Daoy (cell line): Measurements from ENCODE around the gene SRPK2. TPM values are rescaled to one million over a fixed set of nuclear protein-coding genes. Genes with fewer than 3 reads are reported as not detected.
A peak's percentile ranks its signal among the peaks of the same experiment; 100 is the strongest.
"Not testable (repeated sequence)": the region's sequence is repeated elsewhere in the genome, so short reads cannot be mapped to it uniquely, and the experiment has no call there.

Source experiments
- DNase-seq: peaks from one replicate; pipeline ENCODE4 v3.0.0-alpha.2; 2015; ENCODE audit warnings: low read depth
- total RNA-seq: library from RNA; depleted of rRNA; stranded (reverse); fragments of >200 nt; shearing (Covaris generic); gene quantifications from 2 replicates; pipeline ENCODE4 v1.2.3, GENCODE V29; 2014

Gene SRPK2
- total RNA-seq, 1 experiment from 2014 or later = 43.6 TPM

DNA sequence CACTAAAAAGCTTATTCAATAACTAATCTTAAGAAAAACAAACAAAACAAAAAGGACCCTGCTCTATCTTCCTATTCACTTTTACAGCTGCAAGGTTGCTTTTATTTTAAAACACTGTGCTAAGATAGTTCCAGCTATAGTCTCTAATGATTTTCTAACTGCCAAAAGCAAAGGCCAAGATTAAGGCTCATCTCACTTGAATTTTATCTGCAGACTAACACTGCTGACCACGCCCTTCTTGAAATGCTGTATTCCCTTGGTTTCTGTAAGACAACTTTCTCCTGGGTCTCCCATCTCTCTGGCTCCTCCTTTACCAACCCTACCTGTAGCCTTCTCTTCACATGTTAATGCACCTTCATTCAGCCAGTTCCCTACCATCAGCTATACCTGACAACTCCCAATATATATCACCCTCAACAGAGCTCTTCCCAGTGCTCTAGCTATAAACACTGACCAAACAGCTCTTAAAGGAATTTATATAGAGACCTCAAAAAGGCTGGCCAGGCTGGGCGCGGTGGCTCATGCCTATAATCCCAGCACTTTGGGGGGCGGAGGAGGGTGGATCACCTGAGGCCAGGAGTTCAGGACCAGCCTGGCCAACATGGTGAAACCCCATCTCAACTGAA lies 11.7 kb downstream of the SRPK2 start:
- DNase-seq = no peak

- no peak for DNase-seq
Measured at GRCh38 chr7:105369944-105370343, 18.8 kb downstream of the SRPK2 start.

DNA sequence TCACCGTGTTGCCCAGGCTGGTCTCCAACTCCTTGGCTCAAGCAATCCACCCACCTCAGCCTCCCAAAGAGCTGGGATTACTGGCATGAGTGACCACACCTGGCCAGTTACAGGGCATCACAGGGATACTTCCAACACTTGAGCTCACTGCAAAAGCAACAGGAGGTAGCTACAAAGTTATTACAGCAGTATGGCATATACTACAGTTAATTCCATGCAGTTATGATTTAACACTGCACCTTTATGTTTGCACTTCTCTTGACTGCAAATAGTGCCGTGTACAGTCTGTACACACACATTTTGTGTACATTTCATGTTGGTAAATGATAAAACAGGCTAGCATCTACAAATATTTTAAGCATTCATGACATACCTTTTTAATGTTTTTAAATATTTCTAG lies 21.3 kb downstream of the SRPK2 start:
- DNase-seq = no peak

DNA sequence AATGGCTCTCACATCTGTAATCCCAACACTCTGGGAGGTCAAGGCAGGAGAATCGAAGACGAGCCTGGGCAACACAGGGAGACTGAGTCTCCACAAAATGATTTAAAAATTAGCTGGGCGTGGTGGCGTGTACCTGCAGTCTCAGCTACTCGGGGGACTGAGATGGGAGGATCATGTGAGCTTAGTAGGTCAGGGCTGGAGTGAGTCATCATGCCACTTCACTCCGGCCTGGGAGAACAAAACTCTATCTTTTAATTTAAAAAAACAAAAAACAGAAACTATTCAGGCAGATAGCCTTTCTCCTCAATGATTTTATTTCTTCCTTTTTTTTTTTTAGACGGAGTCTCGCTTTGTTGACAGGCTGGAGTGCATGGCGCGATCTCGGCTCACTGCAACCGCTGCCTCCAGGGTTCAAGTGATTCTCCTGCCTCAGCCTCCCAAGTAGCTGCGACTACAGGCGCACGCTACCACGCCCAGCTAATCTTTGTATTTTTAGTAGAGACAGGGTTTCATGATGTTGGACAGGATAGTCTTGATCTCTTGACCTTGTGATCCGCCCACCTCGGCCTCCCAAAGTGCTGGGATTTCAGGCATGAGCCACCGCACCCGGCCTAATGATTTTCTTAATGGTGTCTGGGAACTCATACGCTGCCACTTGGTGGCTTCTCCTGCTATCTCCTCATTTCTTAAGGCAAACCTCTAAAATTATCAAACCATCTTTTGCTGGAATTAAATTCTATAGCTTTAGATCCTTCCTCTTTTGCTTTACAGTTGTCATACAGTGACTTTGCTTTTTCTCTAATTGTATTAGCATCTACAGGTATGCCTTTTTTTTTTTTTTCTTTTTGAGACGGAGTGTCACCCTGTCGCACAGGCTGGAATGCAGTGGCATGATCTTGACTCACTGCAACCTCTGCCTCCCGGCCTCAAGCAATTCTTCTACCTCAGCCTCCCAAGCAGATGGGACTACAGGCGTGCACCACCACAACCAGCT lies 22.9 kb downstream of the SRPK2 start:
- peak; percentile 38 for DNase-seq

DNA sequence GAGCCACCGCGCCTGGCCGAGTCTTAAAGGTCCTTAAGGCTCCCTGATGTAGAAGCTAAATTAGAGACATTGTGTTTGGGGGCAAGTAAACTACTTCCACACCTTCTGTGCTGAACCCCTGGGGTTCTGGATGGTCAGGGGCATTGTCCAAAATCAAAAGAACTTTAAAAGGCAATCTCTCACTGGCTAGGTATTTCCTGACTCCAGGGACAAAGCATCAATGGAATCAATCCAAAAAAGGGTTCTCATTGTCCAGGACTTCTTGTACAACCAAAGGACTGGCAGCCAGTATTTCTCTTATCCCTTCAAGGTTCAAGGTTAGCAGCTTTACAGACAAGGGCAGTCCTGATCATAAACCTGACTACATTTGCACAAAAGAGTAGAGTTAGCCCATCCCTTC lies 24.0 kb downstream of the SRPK2 start:
- DNase-seq = no peak

DNA sequence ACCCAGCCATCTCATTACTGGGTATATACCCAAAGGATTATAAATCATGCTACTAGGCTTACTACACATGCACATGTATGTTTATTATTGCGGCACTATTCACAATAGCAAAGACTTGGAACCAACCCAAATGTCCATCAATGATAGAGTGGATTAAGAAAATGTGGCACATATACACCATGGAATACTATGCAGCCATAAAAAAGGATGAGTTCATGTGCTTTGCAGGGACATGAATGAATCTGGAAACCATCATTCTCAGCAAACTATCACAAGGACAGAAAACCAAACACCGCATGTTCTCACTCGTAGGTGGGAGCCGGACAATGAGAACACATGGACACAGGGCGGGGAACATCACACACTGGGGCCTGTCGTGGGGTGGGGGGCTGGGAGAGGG lies 25.1 kb downstream of the SRPK2 start:
- DNase-seq = not testable (repeated sequence)

- not testable (repeated sequence) for DNase-seq
Measured at GRCh38 chr7:105362685-105363084, 26.0 kb downstream of the SRPK2 start.

DNA sequence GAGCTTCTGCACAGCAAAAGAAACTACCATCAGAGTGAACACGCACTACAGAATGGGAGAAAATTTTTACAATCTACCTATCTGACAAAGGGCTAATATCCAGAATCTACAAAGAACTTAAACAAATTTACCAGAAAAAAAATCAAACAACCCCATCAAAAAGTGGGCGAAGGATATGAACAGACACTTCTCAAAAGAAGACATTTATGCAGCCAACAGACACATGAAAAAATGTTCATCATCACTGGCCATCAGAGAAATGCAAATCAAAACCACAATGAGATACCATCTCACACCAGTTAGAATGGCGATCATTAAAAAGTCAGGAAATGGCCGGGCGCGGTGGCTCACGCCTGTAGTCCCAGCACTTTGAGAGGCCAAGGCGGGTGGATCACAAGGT lies 26.7 kb downstream of the SRPK2 start:
- not testable (repeated sequence) for DNase-seq

DNA sequence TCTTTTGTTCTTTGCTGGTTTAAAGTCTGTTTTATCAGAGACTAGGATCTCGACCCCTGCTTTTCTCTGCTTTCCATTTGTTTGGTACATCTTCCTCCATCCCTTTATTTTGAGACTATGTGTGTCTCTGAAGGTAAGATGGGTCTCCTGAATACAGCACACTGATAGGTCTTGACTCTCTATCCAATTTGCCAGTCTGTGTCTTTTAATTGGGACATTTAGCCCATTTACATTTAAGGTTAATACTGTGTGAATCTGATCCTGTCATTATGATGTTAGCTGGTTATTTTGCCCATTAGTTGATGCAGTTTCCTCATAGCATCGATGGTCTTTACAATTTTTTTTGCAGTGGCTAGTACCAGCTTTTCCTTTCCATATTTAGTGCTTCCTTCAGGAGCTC lies 28.6 kb downstream of the SRPK2 start:
- DNase-seq = not testable (repeated sequence)

DNA sequence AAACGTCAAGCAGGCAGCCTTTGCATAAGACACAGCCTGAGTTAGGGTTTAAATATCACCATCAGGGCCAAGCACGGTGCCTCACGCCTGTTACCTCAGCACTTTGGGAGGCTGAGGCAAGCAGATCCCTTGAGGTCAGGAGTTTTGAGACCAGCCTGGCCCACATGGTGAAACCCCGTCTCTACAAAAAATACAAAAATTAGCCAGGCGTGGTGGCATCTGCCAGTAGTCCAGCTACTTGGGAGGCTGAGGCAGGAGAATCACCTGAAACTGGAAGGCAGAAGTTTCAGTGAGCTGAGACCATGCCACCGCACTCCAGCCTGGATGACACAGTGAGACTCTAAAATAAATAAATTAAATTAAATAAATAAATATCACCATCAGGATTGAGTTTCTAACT lies 33.0 kb downstream of the SRPK2 start:
- no peak for DNase-seq

DNA sequence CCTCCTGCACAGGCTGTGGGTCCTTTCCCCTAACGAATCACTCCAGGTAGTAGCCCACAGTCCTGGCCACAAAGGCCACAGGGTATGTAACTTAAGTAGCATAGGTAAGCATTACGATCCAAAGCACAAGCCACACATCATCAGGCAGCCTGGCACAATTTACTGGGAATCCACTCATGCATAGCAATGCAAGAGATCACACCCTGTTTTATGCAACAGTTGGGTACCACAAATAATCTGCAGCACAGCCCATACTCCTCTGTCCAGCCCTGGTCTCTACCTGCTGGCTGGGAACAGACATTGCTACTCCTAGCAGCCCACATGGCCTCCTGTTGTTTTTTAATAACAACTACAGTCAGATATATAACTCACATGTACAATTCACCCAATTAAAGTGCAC lies 34.3 kb downstream of the SRPK2 start:
- no peak for DNase-seq

DNA sequence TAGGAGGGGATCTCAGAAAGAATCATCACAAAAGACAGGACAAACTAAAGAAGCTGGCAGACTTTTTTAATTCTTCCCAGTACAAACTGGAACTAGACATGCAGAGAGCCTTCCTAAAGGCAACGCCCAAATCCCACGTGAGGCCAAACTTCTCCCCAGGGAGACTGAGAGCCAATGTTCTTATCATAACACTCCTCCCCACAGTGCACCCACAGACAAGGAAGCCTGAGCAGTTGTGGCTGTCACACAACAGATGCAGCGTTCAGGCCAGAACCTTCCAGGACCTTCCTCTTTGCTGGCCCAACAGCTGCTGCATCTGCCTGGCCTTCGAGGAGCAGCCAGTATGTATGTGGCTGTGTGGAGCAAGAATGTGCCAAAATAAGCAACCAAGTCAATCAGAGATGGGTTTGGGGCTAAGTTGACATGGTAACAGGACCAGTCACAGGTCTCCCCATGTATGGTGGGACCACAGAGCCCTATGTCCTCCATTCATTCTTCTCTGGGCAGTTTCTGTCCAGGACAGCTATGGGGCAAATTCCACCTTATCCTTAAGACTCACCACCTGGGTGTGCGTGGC lies 34.9 kb downstream of the SRPK2 start:
- peak; percentile 32 for DNase-seq

- DNase-seq = no peak
Measured at GRCh38 chr7:105352901-105353668, 35.6 kb downstream of the SRPK2 start.

GRCh38 chr7:105352018-105352612 lies 36.6 kb downstream of the SRPK2 start:
- peak; percentile 86 for DNase-seq

GRCh38 chr7:105350906-105351305 lies 37.8 kb downstream of the SRPK2 start:
- DNase-seq = no peak

DNA sequence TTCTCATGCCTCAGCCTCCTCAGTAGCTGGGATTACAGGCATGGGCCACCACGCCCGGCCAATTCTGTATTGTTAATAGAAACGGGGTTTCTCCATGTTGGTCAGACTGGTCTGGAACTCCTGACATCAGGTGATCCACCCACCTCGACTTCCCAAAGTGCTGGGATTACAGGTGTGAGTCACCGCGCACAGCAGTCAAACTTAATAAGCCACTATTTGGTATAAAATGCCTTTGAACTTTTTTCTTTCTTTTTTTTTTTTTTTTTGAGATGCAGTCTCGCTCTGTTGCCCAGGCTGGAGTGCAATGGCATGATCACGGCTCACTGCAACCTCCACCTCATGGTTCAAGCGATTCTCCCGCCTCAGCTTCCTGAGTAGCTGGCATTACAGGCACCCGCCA lies 40.5 kb downstream of the SRPK2 start:
- DNase-seq = not testable (repeated sequence)

GRCh38 chr7:105346593-105347322 lies 42.0 kb downstream of the SRPK2 start:
- no peak for DNase-seq

GRCh38 chr7:105346138-105346537 lies 42.6 kb downstream of the SRPK2 start:
- no peak for DNase-seq

GRCh38 chr7:105345725-105346124 lies 43.0 kb downstream of the SRPK2 start:
- no peak for DNase-seq

GRCh38 chr7:105345003-105345402 lies 43.7 kb downstream of the SRPK2 start:
- DNase-seq = no peak
